ENCODE results near the gene DDX28. TPM values are rescaled to one million over a fixed set of nuclear protein-coding genes. Genes with fewer than 3 reads are reported as not detected.
"Not testable (repeated sequence)": the region's sequence is repeated elsewhere in the genome, so short reads cannot be mapped to it uniquely, and the experiment has no call there.

Gene DDX28
- total RNA-seq, 1 experiment from 2014 or later = 16.8 TPM

DNA sequence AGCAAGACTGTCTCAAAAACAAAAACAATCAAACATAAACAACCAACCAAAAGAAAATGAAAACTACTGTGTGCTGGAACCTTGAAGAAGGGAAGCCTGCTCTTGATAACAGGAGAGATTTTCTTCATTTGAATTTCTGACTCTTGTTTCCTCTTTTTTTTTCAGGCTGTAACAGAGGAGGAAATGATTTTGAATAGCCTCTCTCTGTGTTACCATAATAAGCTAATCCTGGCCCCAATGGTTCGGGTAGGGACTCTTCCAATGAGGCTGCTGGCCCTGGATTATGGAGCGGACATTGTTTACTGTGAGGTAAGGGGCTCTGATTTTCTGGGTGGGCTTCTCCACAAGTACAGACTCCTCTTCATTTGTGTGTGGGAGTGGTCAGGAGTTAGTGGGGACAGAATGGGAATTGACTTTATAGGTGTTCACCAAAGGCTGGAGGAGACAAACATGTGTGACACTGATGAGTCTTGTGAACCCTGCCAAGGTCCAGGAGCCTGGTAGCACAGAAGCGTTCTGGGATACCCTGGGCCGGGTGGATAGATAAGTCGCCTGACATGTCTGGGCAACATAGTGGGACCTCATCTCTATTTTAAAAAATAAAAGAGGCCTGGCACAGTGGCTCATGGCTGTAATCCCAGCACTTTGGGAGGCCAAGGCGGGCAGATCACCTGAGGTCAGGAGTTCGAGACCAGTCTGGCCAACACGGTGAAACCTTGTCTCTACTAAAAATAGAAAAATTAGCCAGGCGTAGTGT is 15.0 kb upstream of the DDX28 start:
- DNase-seq = no peak
- H3K4me1 Mint-ChIP-seq (ENCODE audit: low read depth, unreplicated experiment) = no peaks in the 10 kb centered on the region
- intact Hi-C loops (cut with micrococcal nuclease; ENCODE audit: unreplicated experiment) = no loop called here
- TF ChIP-seq CTCF (IDR thresholded peaks at IDR 0.05; ENCODE audit: unreplicated experiment) = no peak
- no peak overlapping the region for H3K4me3 Mint-ChIP-seq (ENCODE audit: low read depth, unreplicated experiment)
- peaks cover 11% of the 10 kb centered on the region for H3K36me3 Mint-ChIP-seq (ENCODE audit: insufficient read depth, unreplicated experiment)
- H3K27me3 Mint-ChIP-seq (ENCODE audit: unreplicated experiment) = no peaks in the 10 kb centered on the region
- H3K27ac Mint-ChIP-seq (ENCODE audit: unreplicated experiment) = no peak overlapping the region
- H3K9me3 Mint-ChIP-seq (ENCODE audit: low read depth, unreplicated experiment) = no peaks in the 10 kb centered on the region
- no TSS peak for BruUV-seq (replicated peaks)
- CTCF ChIA-PET = no interaction called here

DNA sequence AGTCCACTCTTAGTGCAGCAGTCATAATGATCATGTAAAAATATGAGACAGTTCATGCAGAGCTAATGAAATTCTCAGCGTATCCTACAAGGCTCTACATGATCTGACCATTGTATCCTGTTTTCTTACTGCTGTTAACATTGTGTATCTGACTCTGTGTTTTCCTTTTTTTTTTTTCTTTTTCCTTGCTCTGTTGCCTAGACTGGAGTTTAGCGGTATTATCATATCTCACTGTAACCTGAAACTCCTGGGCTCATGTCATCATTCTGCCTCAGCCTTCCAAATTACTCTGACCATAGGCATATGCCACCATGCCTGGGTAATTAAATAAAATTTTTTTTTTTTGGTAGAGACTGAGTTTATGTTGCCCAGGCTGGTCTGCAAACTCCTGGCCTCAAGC is 12.2 kb upstream of the DDX28 start:
- Mint-ChIP-seq H3K4me3 (ENCODE audit: low read depth, unreplicated experiment) (no peak overlapping the region), H3K27ac (ENCODE audit: unreplicated experiment) (no peak overlapping the region), H3K27me3 (ENCODE audit: unreplicated experiment) (no peaks in the 10 kb centered on the region), H3K36me3 (ENCODE audit: insufficient read depth, unreplicated experiment) (peaks cover 11% of the 10 kb centered on the region), H3K9me3 (ENCODE audit: low read depth, unreplicated experiment) (no peaks in the 10 kb centered on the region), H3K4me1 (ENCODE audit: low read depth, unreplicated experiment) (peaks cover 17% of the 10 kb centered on the region)
- TF ChIP-seq CTCF (IDR thresholded peaks at IDR 0.05; ENCODE audit: unreplicated experiment) = no peak
- intact Hi-C loops (cut with micrococcal nuclease; ENCODE audit: unreplicated experiment) = no loop called here
- CTCF ChIA-PET = interaction anchor here (0.7 kb wide), 1 partner anchor 1055 kb away, joined by 4 read pairs; no protein-coding TSS in a partner anchor
- BruUV-seq (replicated peaks) = no TSS peak
- DNase-seq = no peak

DNA sequence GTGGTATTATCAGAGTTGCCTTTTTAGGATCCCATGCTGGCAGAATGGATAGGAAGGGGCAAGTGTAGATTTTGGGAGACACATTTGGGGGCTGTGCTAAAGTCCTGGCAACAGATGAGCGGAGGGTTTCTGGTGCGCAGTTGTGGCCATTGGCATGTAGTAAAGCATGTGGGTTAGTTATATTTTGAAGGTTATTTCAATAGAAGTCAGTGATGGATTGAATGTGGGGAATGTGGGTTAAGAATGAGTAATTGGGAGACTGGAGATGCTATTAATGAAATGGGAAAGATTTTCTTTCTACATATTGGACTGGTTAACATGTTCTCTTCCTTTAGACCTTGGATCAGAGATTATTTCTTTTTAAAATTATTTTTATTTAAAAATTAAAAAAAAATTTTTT is 10.1 kb upstream of the DDX28 start:
- Mint-ChIP-seq H3K9me3 (ENCODE audit: low read depth, unreplicated experiment) (no peaks in the 10 kb centered on the region), H3K4me3 (ENCODE audit: low read depth, unreplicated experiment) (no peak overlapping the region), H3K27me3 (ENCODE audit: unreplicated experiment) (no peaks in the 10 kb centered on the region), H3K27ac (ENCODE audit: unreplicated experiment) (no peak overlapping the region), H3K36me3 (ENCODE audit: insufficient read depth, unreplicated experiment) (peaks cover 11% of the 10 kb centered on the region), H3K4me1 (ENCODE audit: low read depth, unreplicated experiment) (peaks cover 17% of the 10 kb centered on the region)
- intact Hi-C loops (cut with micrococcal nuclease; ENCODE audit: unreplicated experiment) = no loop called here
- no peak for DNase-seq
- TF ChIP-seq CTCF (IDR thresholded peaks at IDR 0.05; ENCODE audit: unreplicated experiment) = no peak
- BruUV-seq (replicated peaks) = no TSS peak
- CTCF ChIA-PET = no interaction called here

DNA sequence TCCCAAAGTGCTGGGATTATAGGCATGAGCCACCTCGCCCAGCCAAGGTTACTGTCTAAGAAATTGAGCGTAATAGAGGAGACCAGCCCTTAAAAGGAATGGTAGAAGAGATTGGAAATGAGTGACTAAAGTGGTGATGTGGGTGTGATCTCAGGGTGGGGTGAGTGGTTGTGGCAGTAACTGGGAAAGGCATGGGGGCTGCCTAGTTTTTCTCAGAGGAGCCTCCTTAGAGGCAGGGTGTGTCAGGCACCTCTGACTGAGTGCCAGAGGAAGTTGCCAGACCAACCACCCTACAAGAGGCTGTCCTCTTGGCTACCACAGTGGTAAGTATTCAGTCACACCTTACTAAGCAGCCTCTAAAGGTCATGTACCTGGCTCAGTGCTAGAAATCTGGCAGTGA is 8.9 kb upstream of the DDX28 start:
- Mint-ChIP-seq H3K27me3 (ENCODE audit: unreplicated experiment) (no peaks in the 10 kb centered on the region), H3K4me3 (ENCODE audit: low read depth, unreplicated experiment) (no peak overlapping the region), H3K4me1 (ENCODE audit: low read depth, unreplicated experiment) (peaks cover 17% of the 10 kb centered on the region), H3K9me3 (ENCODE audit: low read depth, unreplicated experiment) (no peaks in the 10 kb centered on the region), H3K36me3 (ENCODE audit: insufficient read depth, unreplicated experiment) (peaks cover 9% of the 10 kb centered on the region), H3K27ac (ENCODE audit: unreplicated experiment) (peak overlapping the region; percentile 53)
- intact Hi-C loops (cut with micrococcal nuclease; ENCODE audit: unreplicated experiment) = no loop called here
- CTCF ChIA-PET = no interaction called here
- TF ChIP-seq CTCF (IDR thresholded peaks at IDR 0.05; ENCODE audit: unreplicated experiment) = no peak
- peak; percentile 48 for DNase-seq
- no TSS peak for BruUV-seq (replicated peaks)

- H3K27ac Mint-ChIP-seq (ENCODE audit: unreplicated experiment); BruUV-seq (replicated peaks); H3K4me3 Mint-ChIP-seq (ENCODE audit: low read depth, unreplicated experiment); CTCF ChIA-PET; H3K9me3 Mint-ChIP-seq (ENCODE audit: low read depth, unreplicated experiment); H3K27me3 Mint-ChIP-seq (ENCODE audit: unreplicated experiment); intact Hi-C loops (cut with micrococcal nuclease; ENCODE audit: unreplicated experiment); DNase-seq: not testable (repeated sequence)
- H3K4me1 Mint-ChIP-seq (ENCODE audit: low read depth, unreplicated experiment) = peaks cover 17% of the 10 kb centered on the region
- H3K36me3 Mint-ChIP-seq (ENCODE audit: insufficient read depth, unreplicated experiment) = peaks cover 19% of the 10 kb centered on the region
These were observed 7.1 kb upstream of the DDX28 start for GRCh38 chr16:68030108-68030507.
